Fibroblast of skin of right quadriceps (primary cell): ENCODE measurements around the gene RBBP4.

Experiments
- DNase-seq: peaks from one replicate; pipeline ENCODE4 v3.0.0-alpha.2; 2013

The RBBP4 gene

DNA sequence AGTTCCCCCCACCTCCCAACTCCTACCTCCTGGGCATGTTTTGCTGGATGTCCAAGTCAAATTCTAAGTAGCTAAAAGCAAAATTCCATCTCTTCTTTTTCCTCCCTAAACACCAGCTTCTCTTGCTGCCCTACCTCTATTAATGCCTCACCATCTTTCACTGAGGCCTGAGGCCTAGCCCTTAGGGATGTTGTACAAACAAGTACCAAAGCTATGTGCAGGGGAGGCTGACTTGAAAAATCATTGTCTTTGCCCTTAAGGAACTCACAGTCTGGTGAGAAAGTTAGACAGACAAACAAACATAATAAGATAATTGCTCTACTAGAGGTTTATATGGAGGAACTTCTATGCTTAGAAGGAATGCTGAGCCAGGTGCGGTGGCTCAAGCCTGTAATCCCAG, 76.9 kb downstream of the RBBP4 start:
- DNase-seq = no peak

DNA sequence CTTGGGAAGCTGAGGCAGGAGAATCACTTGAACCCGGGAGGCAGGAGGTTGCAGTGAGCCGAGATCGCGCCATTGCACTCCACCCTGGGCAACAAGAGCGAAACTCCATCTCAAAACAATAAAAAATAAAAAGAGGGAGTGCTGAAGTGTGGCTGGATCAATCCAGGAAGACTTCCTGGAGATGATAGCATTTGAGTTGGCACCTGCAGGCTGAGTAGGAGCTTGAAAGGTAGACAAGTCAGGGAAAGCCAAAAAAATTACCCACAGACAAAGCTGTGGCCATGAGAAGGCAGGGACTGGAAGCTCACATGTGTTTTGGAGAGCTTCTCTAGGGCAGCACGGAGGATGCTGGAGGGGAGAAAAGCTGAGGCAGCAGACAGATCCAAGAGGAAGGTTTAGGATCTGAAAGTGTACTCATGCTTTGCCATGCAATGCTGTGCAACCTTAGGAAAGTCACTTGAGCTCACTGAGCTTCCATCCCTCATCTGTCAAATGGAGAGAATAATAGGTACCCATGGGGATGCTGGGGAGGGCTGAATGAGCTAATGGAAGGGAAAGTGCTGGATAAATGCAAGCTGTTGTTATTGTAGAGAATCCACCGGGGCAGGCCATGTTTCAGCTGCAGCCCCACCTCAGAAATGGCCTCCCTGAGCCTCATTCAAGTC, 77.5 kb downstream of the RBBP4 start:
- DNase-seq = no peak

DNA sequence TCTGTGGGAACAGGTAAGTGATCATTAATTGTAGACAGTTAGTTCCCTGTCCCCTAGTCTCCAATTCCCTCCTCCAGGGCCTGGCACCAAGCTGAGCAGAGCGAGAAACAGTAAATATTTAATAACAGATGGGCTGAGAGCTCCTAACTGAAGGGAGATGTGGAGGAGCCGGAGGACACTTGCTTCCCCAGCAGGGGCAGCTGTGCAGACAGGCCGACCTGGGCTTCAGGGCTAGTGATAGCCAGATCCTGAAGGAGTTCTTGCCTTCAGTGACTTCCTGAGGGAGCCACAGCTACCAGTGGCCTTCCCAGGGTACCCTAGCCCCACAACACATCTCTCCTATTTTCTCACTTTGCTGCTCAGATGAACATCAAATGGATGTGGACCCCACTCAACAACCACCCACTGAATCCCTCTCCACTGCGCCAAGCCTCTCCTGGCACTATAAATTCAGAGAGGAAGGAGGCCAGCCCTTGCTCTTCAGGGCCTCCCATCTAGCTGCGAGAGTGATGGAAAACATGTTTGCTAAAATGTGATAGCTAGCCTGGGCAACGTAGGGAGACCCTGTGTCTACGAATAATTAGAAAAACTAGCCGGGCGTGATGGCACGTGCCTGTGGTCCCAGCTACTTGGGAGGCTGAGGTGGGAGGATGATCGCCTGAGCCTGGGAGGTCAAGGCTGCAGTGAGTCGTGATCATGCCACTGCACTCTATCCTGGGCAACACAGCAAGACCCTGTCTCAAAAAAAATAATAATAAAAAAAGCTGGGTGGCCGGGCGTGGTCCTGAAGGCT, 78.4 kb downstream of the RBBP4 start:
- DNase-seq = no peak

DNA sequence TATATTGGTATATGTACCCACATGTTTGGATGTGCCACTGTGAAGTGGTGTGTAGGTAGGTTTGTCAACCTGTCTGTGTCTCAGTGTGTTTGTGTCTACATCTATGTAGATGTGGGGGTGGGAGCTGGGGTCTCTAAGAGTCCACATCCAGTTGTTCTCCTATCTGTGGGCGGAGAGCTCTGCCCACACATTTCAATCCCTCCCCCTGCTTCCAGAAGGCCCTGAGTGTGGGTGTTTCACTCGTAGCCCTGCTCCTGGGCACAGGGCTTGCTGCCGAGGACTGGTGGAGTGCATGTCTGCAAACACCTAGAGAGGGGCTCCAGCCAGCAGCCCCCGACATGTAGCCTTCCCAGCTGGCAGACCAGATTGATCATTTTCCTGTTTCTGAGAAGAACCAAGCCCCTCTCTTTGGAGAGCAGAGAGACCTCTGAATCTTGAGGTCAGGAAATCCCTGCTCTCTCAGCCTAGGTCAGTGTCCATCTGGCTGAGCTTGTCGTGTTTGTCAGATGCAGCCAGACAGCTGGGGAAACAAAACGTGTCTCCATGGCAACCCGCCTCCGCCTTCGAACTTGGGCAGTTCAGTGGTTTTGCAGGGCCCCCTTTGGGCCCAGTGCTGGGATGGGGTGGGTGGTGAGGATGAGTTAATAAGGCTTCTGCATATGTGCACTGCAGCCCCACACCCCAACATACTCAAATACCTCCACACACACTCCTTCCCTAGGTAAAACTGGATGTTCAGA, 82.7 kb downstream of the RBBP4 start:
- DNase-seq = no peak
